ENCODE data around the gene WDR49. TPM values are rescaled to one million over a fixed set of nuclear protein-coding genes. Genes with fewer than 3 reads are reported as not detected.

The WDR49 gene
- not detected in 5 replicates for total RNA-seq (2022; extraction: Qiagen RNA extraction; ENCODE audit: low read depth)

GRCh38 chr3:167653760-167654159 lies at the start of gene WDR49:
TSS of gene WDR49 (minus strand) at chr3:167653942. CDS start at chr3:167653425, 517 bp downstream.

DNA sequence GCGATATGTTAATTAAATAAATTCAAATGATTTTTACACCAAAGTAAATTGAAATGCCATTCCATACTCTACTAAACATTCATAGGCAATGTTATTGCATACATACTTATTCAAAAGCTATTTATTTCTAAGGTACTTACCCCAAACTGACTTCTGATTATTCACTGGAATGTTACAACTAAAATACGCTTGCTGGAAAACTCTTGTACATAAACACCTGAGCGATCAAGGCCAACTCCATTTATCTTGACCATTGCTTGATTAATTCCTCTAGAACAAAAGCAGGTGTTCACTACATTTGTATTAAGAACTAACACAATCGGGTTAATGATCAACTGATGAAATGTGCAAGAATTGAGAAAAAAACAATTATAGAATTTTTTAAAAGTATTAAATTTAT lies 179.9 kb downstream of the WDR49 start, which contains the start of gene SERPINI2:
SERPINI2 (minus strand) TSS at position 180 of the 400 bp plus-strand sequence. CDS start 2,208 bp downstream, outside the sequence.

Other genes with a start within 250 kb of the WDR49 start
- not detected in 5 replicates for gene SERPINI2, start 179.9 kb downstream of the WDR49 start, total RNA-seq (2022; extraction: Qiagen RNA extraction; ENCODE audit: low read depth)
- gene PDCD10, start 81.0 kb upstream of the WDR49 start, total RNA-seq (2022; extraction: Qiagen RNA extraction; ENCODE audit: low read depth) = 50.7 to 60.5 TPM (median 54.7 TPM) in 5 replicates
- 2.2 to 3.8 TPM (median 2.8 TPM) in 5 replicates for gene SERPINI1, start 81.8 kb upstream of the WDR49 start, total RNA-seq (2022; extraction: Qiagen RNA extraction; ENCODE audit: low read depth)

Measured in A549 treated with CpdA at 1 μM for 4 hours (cell line).